ENCODE results near the gene TRAF3IP1. TPM values are rescaled to one million over a fixed set of nuclear protein-coding genes. Genes with fewer than 3 reads are reported as not detected.
"Not testable (repeated sequence)": the region's sequence is repeated elsewhere in the genome, so short reads cannot be mapped to it uniquely, and the experiment has no call there.

Gene TRAF3IP1
- polyA plus RNA-seq, 4 donors, result 15.8 to 24.6 (median 22.1) TPM

DNA sequence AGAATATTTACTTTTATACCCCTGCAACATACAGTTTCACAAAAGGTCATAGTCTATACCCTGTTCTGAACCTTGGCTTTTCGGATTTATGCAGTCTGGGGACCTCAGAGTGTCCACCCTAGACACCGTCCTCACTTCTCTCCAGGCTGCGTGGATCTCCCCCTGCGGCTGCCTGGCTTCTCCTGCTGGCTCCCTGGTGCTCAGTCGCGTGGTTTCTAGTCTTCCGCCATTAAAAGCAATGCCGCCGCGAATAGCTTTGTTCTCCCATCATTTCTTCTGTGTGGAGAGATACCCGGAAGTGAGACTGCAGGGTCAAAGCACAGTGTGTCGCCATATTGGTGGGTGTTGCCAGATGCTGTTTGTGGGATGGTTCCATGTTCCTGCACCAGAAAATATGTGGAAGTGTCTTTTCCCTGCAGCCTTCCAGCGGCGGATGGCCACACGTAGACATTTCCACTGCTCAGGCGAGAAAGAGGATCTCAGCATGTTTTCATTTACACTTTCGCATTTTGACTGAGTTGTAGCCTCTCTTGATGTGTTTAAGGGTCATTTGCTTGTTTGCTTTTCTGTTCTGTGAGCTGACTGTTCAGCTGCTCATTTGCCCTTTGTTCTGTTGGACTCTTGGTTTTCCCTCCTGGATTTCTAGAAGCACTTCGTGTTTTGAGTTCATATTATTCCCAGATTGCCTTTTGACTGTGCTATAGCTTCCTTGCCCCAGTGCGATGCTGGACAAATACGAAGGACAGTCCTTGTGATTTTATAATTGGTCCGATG lies 83.5 kb downstream of the TRAF3IP1 start:
- DNase-seq (ENCODE audit: low read depth in 4 of 4, low spot score in 2 of 4), result no peak

- no peak for DNase-seq (ENCODE audit: low read depth in 4 of 4, low spot score in 2 of 4)
Measured at GRCh38 chr2:238404406-238405216, 84.3 kb downstream of the TRAF3IP1 start.

GRCh38 chr2:238405217-238405555 lies 84.9 kb downstream of the TRAF3IP1 start:
- not testable (repeated sequence) for DNase-seq (ENCODE audit: low read depth in 4 of 4, low spot score in 2 of 4)

DNA sequence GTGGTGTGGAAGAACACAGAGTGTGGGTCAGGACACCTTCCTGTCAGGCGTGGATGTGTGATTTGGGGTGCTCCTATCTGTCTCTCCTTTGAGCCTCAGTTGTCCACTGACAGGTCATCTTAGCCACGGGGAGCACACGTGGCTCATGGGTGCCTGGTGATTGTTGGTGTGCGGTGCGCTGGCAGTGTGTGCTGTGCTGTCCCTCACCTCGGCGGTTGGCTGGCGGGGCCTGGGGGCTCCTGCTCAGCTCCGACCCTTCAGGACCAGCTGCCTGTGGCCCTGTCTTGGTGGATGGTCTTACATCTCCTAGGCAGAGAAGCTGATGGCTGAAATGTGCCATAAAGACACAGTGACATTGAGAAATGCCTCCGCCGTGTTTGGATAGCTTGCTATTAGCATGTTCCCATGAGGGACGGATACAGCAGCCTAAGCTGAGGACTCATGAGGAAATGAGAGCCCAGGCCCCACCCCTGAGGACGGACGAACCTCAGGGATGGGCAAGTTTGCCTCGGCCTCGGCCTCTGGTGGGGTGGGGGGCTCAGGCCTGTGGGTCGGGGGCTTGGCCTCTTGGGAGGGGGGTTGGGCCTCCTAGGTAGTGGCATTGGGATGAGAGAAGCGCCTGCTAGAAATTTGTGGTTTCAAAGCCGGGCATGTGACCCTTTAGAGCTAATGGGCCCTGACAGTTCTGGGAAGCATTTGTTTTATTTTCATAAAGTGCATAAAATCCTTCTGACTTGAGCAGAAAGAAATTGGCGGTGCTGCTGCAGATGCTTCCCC lies 86.1 kb downstream of the TRAF3IP1 start:
- DNase-seq (ENCODE audit: low read depth in 4 of 4, low spot score in 2 of 4), result no peak

GRCh38 chr2:238406998-238407285 lies 86.6 kb downstream of the TRAF3IP1 start:
- DNase-seq (ENCODE audit: low read depth in 4 of 4, low spot score in 2 of 4), result no peak

- DNase-seq (ENCODE audit: low read depth in 4 of 4, low spot score in 2 of 4), result no peak
Measured at GRCh38 chr2:238407566-238407965, 87.2 kb downstream of the TRAF3IP1 start.

GRCh38 chr2:238408615-238409340 lies 88.5 kb downstream of the TRAF3IP1 start:
- DNase-seq (ENCODE audit: low read depth in 4 of 4, low spot score in 2 of 4), result no peak

DNA sequence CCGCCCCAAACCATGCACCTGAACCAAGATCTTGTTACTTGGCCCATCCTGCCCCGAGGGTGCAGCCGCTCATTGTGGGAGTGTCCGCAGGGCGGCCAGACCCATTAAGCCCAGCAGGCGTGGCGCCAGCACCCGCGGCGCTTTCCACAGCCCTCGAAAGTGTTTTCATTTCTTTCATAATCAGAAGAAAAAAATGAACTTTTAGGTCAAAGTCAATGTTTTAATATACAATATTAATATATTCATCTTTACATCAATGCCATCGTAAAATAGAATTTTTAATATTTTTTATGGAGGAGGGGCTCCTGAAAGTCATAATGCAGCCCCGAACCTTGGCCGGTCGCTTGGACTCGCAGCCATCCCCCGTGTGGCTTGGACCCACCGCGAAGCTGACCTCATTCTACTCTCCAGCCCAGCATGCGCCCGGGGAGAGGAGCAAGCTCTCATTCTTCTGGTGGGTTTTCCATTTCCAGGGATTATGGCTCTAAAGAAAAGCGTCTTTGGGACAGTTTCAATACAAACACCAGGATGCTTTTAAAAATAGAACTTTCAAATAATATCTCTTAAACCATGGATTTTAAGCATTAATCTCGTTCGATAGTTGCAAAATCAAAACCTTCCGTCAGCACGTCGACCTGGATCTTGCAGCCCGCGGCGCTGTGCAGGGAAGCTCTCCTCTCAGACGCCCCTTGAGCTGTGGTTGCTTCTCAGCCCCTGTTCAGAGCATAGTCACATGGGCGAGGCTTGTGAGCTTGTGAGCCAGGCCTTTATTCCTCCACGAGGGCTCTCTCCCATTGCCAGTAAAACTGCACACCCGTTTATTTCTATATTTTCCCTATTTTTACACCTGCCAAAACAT lies 89.3 kb downstream of the TRAF3IP1 start:
- no peak for DNase-seq (ENCODE audit: low read depth in 4 of 4, low spot score in 2 of 4)

DNA sequence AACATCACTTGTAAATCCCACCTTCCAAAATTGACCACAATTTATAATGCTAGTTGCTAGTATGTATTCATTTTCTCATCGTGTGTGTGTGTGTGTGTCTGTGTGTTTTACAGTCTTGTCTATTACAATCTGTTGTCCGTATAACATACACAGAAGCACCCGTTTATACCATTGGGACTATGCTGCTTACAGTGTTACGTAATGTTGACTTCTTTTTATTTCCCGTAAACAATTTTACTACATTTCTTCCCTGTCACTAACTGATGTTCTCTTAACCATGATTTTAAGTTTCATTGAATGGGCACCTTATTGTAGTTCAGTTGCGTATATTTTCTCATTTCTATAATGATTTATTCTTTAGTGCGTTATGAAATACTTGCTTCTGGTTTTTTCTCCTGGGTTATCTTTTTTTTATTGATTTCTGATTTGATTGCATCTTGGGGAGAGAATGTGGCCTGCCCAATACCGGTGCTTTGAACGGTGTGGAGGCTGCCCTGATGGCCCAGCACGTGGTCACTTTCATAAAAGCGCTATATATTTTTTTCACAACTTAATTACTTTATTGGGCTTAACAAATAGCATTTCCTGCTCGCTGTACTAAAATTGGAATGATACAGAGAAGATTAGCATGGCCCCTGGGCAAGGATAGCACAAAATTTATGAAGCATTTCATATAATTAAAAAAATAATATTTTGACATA lies 91.9 kb downstream of the TRAF3IP1 start:
- no peak for DNase-seq (ENCODE audit: low read depth in 4 of 4, low spot score in 2 of 4)

- no peak for DNase-seq (ENCODE audit: low read depth in 4 of 4, low spot score in 2 of 4)
Measured at GRCh38 chr2:238413368-238413767, 93.0 kb downstream of the TRAF3IP1 start.

DNA sequence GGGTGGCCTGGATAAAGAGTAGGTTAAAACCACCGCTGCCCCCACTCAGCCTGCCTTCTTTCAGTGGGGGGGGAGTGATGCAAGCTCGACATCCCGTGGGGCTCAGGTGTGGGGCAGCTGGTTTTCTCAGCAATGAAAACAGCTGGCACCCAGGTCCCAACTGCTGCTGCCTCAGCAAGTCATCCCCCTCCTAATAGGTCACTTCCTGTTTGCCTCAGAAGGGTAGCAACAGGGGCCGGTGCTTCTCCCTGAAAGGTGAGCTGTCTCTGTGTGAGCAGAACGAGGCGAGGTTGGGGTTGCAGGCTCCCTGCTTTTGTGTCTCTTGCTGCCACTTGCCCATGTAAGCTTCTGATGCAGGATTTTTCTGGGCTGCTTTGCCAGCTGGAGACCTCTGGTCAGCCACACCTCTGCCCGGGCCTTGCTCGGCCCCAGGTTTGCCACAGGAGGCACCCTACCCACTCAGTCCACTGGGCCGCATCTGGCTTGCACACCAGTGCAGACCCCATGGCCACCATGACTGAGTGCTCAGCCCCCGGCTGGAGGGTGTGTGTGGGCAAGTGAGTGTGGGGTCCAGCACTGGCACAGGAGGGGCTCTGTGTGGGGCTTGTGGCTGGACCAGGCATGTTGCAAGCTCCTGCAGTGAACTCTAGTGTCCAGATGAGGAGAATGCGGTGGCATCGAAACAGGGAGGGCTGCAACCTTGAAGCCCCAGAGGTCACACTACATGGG lies 94.9 kb downstream of the TRAF3IP1 start:
- DNase-seq (ENCODE audit: low read depth in 4 of 4, low spot score in 2 of 4), result no peak

DNA sequence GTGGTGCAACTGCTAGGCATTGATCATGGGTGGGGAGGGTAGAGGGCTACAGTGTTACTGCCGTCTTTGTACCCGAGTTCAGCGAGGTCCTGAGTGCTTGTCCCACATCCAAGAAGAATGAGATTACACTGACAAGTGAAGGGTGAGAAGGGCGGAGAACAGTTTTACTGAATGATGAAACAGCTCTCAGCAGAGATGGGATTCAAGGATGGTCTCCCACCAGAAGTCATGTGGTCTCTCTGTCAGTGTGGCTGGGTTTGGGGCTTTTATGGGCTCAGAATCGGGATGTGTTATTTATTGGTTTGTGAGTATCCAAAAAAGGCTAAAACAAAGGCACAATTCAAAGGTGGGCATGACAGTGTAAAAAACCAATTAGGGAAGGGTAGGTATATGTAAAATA lies 95.6 kb downstream of the TRAF3IP1 start:
- DNase-seq (ENCODE audit: low read depth in 4 of 4, low spot score in 2 of 4), result no peak

- DNase-seq (ENCODE audit: low read depth in 4 of 4, low spot score in 2 of 4), result no peak
Measured at GRCh38 chr2:238418196-238418998, 98.1 kb downstream of the TRAF3IP1 start.

DNA sequence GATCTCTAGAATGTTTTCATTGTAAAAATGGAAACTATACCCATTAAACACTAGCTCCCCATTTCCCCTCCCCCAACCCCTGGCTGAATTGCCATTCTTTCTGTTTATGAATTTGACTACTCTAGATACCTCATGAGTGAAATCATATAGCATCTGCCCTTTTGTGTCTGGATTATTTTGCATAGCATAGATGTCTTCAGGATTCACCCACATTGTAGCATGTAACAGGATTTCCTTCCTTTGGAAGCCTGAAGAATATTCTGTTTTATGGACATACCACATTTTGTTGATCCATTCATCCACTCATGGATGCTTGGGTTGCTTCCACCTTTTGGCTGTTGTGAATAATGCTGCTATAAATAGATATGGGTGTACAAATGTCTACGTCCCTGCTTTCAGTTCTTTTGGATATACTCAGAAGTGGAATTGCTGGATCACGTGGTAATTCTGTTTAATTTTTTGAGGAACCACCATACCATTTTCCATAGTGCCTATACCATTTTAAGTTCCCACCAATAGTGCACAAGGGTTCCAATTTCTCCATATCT lies 98.8 kb downstream of the TRAF3IP1 start:
- DNase-seq (ENCODE audit: low read depth in 4 of 4, low spot score in 2 of 4), result no peak

- no peak for DNase-seq (ENCODE audit: low read depth in 4 of 4, low spot score in 2 of 4)
Measured at GRCh38 chr2:238420442-238420841, 100.1 kb downstream of the TRAF3IP1 start.

GRCh38 chr2:238420878-238421694 lies 100.8 kb downstream of the TRAF3IP1 start:
- DNase-seq (ENCODE audit: low read depth in 4 of 4, low spot score in 2 of 4), result no peak

- DNase-seq (ENCODE audit: low read depth in 4 of 4, low spot score in 2 of 4), result no peak
Measured at GRCh38 chr2:238421695-238422035, 101.3 kb downstream of the TRAF3IP1 start.

Measured in left renal cortex interstitium (tissue), 4 donors.